Right atrium auricular region (tissue), 2 donors: ENCODE results near the gene MRPS5. TPM values are rescaled to one million over a fixed set of nuclear protein-coding genes. Genes with fewer than 3 reads are reported as not detected.
A peak's percentile ranks its signal among the peaks of the same experiment; 100 is the strongest.

Source experiments
- DNase-seq: peaks from one replicate; pipeline ENCODE4 v3.0.0-alpha.2; 2019; ENCODE audit warnings: low spot score
- H3K27ac ChIP-seq, 2 donors: fragments of 200-600 bp; sonication (generic); 1 replicate in 1 of 2; 2 replicates in 1 of 2; pipeline ENCODE4 v1.5.1; 2016 to 2019
- H3K27me3 ChIP-seq, 2 donors: fragments of 200-600 bp; sonication (generic); one replicate each; pipeline versions ENCODE4 v1.5.1 to v1.6.0; 2017 to 2019
- H3K36me3 ChIP-seq: fragments of 200-600 bp; sonication (generic); one replicate; pipeline ENCODE4 v1.5.1; 2016
- H3K4me1 ChIP-seq, 2 donors: fragments of 200-600 bp; sonication (generic); one replicate each; pipeline versions ENCODE4 v1.5.1 to v1.6.0; 2017 to 2019
- H3K4me3 ChIP-seq, 2 donors: fragments of 200-600 bp; sonication (generic); 1 replicate in 1 of 2; 2 replicates in 1 of 2; pipeline ENCODE4 v1.5.1; 2017 to 2019; ENCODE audit warnings: mild to moderate bottlenecking in 1 of 2, moderate library complexity in 1 of 2
- H3K9me3 ChIP-seq, 2 donors: fragments of 200-600 bp; sonication (generic); one replicate each; pipeline ENCODE4 v1.5.1; 2019
- total RNA-seq, 2 donors: library from RNA; depleted of rRNA; stranded (reverse); fragments of >200 nt; gene quantifications; one replicate each; pipeline ENCODE4 v1.1.0, GENCODE V29; 2016
- TF ChIP-seq, protein P1 (sequence below), 2 donors: fragments of 200-600 bp; sonication (generic); IDR thresholded peaks; one replicate each; pipeline ENCODE4 v1.5.1; 2019; ENCODE audit warnings: antibody characterized with exemption in 2 of 2

Gene MRPS5
- total RNA-seq, 2 donors from 2014 or later: 39.0 to 57.7 TPM

DNA sequence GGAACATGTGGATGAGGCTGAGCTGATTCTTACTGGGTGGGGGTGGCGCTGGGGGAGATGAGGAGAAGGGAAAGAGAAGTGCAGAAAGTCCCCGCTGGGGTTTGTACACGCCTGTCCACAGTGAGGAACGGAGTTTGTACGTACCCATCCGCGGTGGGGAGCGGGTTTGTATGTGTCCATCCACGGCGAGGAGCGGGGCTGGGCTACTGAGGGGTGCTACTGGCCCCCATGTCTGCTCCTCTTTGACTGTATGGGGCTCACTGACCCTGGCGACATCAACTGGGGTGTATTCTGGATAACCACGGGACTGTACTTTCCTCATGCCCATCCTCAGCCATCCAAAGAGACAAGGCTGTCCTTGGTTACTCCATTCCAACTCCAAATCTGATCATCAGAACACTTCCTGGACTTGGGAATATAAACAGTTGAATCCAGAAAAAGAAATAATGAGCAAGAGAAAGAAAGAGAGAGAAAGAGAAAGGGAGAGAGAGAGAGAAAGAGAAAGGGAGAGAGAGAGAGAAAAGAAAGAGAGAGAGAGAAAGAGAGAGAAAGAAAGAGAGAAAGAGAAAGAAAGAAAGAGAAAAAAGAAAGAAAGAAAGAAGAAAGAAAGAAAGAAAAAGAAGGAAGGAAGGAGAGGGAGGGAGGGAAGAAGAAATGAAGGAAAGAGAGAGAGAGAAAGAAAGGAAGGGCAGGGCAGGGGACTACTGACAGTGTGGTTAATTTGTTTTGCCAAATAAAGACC, 75.1 kb downstream of the MRPS5 start:
- H3K4me3 ChIP-seq: no peak overlapping the region
- no peak overlapping the region for H3K27ac ChIP-seq
- no peak for DNase-seq
- no peaks in the 10 kb centered on the region for H3K9me3 ChIP-seq
- TF ChIP-seq, protein P1, sequence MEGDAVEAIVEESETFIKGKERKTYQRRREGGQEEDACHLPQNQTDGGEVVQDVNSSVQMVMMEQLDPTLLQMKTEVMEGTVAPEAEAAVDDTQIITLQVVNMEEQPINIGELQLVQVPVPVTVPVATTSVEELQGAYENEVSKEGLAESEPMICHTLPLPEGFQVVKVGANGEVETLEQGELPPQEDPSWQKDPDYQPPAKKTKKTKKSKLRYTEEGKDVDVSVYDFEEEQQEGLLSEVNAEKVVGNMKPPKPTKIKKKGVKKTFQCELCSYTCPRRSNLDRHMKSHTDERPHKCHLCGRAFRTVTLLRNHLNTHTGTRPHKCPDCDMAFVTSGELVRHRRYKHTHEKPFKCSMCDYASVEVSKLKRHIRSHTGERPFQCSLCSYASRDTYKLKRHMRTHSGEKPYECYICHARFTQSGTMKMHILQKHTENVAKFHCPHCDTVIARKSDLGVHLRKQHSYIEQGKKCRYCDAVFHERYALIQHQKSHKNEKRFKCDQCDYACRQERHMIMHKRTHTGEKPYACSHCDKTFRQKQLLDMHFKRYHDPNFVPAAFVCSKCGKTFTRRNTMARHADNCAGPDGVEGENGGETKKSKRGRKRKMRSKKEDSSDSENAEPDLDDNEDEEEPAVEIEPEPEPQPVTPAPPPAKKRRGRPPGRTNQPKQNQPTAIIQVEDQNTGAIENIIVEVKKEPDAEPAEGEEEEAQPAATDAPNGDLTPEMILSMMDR (IDR thresholded peaks at IDR 0.05): no peak
- H3K36me3 ChIP-seq: no peaks in the 10 kb centered on the region
- H3K4me1 ChIP-seq: peaks cover 0 to 28% of the 10 kb centered on the region in 2 donors
- no peaks in the 10 kb centered on the region for H3K27me3 ChIP-seq

DNA sequence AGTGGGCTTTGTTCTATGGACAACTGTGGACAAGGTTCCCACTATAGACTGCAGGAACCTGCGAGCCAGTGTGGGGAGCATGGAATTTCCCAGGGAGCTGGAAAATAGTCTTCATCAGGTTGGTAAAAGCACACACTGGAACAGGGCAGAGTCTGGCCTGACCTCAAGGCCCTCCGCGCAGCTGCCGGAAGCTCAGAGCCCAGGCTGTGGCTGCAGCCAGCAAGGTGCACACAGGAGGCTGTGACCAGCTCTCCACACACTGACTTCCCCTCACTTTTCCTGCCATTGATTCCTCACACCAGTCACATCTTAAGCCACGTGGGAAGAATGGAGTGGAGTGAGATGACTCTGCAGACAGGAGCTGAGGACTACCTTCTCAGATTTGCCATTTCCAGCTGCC, 77.0 kb downstream of the MRPS5 start:
- DNase-seq: no peak
- H3K4me3 ChIP-seq: no peak overlapping the region
- H3K9me3 ChIP-seq: no peaks in the 10 kb centered on the region
- H3K36me3 ChIP-seq: no peaks in the 10 kb centered on the region
- H3K27me3 ChIP-seq: no peaks in the 10 kb centered on the region
- TF ChIP-seq, protein P1 (IDR thresholded peaks at IDR 0.05): no peak
- peaks cover 0 to 42% of the 10 kb centered on the region in 2 donors for H3K4me1 ChIP-seq
- no peak overlapping the region for H3K27ac ChIP-seq

DNA sequence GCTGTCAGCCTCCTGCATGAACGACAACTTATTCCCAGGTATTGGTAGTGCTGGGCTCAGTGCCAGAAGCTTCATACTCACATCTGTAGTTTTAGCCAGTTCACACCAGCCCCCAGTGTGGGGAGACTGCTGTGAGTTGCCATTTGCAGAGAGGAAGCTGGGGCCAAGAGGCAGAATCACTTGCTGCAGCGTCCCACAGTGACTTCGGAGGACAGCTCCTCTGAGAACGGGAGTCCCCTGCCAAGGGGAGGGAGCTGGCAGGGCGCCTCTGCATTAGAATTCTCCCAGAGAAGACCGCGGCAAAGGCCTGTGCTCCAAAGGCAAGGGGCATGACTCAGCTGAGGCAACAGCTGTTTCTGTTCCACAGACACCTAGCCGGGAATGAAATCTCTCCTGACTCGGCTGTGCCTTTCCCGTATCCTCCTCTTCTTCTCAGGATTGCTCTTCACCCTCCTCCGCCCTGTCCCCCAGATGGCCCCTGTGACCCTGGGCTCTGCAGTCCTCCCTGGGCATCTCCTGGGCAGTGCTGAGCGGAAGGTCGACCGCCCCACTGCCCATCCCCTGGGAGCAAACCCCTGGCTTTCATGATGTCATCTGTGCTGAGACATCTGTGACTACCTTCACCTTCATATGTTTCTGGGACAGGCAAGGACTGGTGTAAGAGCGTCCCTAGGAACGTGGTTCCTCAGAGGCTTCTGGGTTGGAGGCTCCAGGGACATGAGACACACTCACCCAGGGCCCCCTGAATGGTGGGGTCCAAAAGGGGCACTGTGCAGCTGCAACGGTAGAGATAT, 78.1 kb downstream of the MRPS5 start:
- TF ChIP-seq, protein P1 (IDR thresholded peaks at IDR 0.05): no peak
- no peaks in the 10 kb centered on the region for H3K9me3 ChIP-seq
- no peaks in the 10 kb centered on the region for H3K27me3 ChIP-seq
- no peak overlapping the region for H3K4me3 ChIP-seq
- peak; percentile 91 for DNase-seq
- H3K27ac ChIP-seq: peak overlapping the region; percentile 80 to 86
- peaks cover 0 to 42% of the 10 kb centered on the region in 2 donors for H3K4me1 ChIP-seq
- H3K36me3 ChIP-seq: no peaks in the 10 kb centered on the region

DNA sequence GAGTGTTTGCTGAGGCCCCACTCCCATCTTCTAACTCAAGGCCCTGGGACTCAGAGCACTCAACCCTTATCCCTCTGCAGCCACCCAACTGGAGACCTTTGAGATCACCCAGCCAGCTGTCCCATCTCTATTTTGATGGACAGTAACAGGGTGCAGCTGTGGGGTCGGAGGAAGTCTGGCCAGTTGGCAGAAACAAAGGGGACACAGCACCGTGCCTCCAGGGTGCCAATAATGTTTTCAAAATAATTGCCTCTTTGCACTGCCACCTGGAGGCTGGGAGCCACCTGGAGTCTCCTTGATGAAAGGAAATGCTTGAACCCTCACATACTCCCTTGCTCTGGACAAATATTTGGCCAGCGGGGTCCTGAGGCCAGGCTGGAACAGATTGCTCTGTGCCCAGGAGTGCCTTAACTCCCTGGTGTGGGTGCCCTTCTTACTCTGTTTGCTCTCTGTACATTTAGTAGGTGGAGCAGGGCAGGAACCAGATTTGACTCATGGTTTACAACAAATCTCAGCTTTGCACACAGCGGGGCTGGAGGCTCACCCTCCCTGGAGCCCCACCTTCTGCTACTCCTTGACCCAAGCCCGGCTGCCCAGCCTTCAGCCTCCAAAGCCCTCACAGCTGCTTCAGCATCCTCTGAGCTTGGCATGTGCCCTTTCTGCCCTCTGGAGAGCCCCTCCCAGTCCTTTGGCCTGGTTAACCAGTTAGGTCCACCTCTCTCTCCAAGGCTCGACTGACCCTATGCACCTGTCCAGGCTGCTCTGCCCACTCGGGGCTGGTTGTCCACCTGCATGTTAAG, 78.9 kb downstream of the MRPS5 start:
- TF ChIP-seq, protein P1 (IDR thresholded peaks at IDR 0.05): peak in 1 of 2 donors; percentile 9
- Histone ChIP-seq H3K4me1 (peaks cover 0 to 42% of the 10 kb centered on the region in 2 donors), H3K27me3 (no peaks in the 10 kb centered on the region), H3K4me3 (no peak overlapping the region), H3K27ac (peak overlapping the region; percentile 49 to 86), H3K9me3 (no peaks in the 10 kb centered on the region), H3K36me3 (no peaks in the 10 kb centered on the region)
- no peak for DNase-seq

DNA sequence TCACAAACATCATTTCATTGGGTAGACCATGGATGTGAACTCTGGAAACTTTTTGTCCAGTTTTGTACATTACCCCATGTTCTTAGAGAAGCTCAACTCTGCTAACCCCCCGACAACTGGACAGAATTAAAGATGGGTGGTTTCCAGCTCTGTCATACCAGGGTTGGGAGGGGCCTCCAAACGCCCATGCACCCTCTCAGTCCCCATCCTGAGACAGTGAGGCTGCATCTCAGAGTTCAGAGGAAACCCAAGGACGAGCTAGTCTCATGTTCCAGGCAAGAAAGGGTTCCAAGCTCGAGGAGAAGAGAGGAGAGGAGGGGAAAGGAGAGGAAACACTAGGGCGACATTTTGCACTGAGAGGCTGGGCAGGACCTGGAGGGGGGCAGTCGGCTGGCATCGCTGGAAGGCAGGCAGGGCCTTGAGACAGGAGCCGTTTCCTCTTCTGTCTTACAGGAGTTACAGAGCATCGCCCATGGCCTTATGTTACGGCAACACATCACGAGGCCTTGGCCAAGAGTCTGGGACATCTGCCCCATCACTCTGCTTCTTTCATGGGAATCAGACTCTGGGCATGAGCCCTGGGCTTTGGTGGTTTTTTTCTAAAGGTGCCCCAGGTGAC, 79.7 kb downstream of the MRPS5 start:
- Histone ChIP-seq H3K27ac (peak overlapping the region; percentile 45 to 49), H3K4me1 (peaks cover 0 to 42% of the 10 kb centered on the region in 2 donors), H3K4me3 (no peak overlapping the region), H3K9me3 (no peaks in the 10 kb centered on the region), H3K36me3 (no peaks in the 10 kb centered on the region), H3K27me3 (no peaks in the 10 kb centered on the region)
- TF ChIP-seq, protein P1 (IDR thresholded peaks at IDR 0.05): no peak
- no peak for DNase-seq
